Ovary (tissue), 9 donors: Measurements from ENCODE around the gene MXD4. TPM values are rescaled to one million over a fixed set of nuclear protein-coding genes. Genes with fewer than 3 reads are reported as not detected.

ENCODE experiments used
- DNase-seq, 5 donors: peaks; one replicate each; pipeline ENCODE4 v3.0.0-alpha.2; 2019 to 2020
- H3K27ac ChIP-seq, 2 donors: fragments of 200-600 bp; one replicate each; pipeline versions ENCODE4 v1.5.1 to v1.8.0; 2019 to 2022
- H3K27me3 ChIP-seq: fragments of 200-600 bp; one replicate; pipeline ENCODE4 v1.8.0; 2022
- H3K36me3 ChIP-seq: fragments of 200-600 bp; sonication (generic); one replicate; pipeline ENCODE4 v1.5.1; 2019
- H3K4me1 ChIP-seq: one replicate; pipeline ENCODE4 v1.8.1; 2013; ENCODE audit warnings: mild to moderate bottlenecking, moderate library complexity; ENCODE audit not compliant: insufficient read depth
- H3K4me3 ChIP-seq: fragments of 200-600 bp; sonication (generic); one replicate; pipeline ENCODE4 v1.5.1; 2017
- H3K9me3 ChIP-seq, 2 donors: fragments of 200-600 bp in 1 of 2; sonication (generic) in 1 of 2; one replicate each; pipeline versions ENCODE4 v1.5.1 to v1.8.1; 2013 to 2019; ENCODE audit warnings: mild to moderate bottlenecking in 1 of 2, moderate library complexity in 1 of 2
- EP300 ChIP-seq: sonication (generic); formaldehyde crosslinking; IDR thresholded peaks from one replicate; pipeline ENCODE4 v1.6.1; 2017; ENCODE audit warnings: antibody characterized with exemption
- POLR2A ChIP-seq: fragments of 450-650 bp; IDR thresholded peaks from one replicate; pipeline ENCODE4 v1.6.1; 2017; ENCODE audit warnings: antibody characterized with exemption, mild to moderate bottlenecking, moderate library complexity
- WGBS, 3 donors: extraction: QIAGEN DNeasy Blood & Tissue Kit in 1 of 3; methylation state at CpG; one replicate each; pipeline versions ENCODE4 v1.1.5 to v1.1.7; 2013 to 2017; 5-methylcytosine and 5-hydroxymethylcytosine counted together
- intact Hi-C, 4 donors: fragments of 100-400 bp; cut with DNase I; formaldehyde crosslinking; loops; one replicate each; pipeline versions ENCODE4 v1.11.0 to v1.15.1; 2022 to 2023
- polyA plus RNA-seq, 2 donors: library from polyadenylated mRNA; stranded (reverse); fragments of 200-250 nt in 1 of 2; fragments of 350-450 nt in 1 of 2; fragmentation: Illumina TruSeq in 1 of 2; extraction: RNeasy Lipid Tissue Mini Kit (QIAGEN cat#74804) in 1 of 2; gene quantifications; one replicate each; pipeline ENCODE4 v1.2.3, GENCODE V29; 2013 to 2014
- total RNA-seq, 7 donors: library from RNA; depleted of rRNA in 2 of 7; stranded (reverse); fragments of >200 nt in 2 of 7; fragmentation: NEBNext Ultra II Directional in 3 of 7; extraction: Animal tissue kit (Norgen Biotek cat#: 25700) in 3 of 7; gene quantifications; one replicate each; pipeline versions ENCODE4 v1.1.0 to v1.2.4, GENCODE V29; 2016 to 2023
- TF ChIP-seq, protein P1 (sequence below), 3 donors: fragments of 450-650 bp in 2 of 3; fragments of 200-600 bp in 1 of 3; IDR thresholded peaks; one replicate each; pipeline versions ENCODE4 v1.5.1 to v1.8.0; 2016 to 2022; ENCODE audit warnings: antibody characterized with exemption in 3 of 3, mild to moderate bottlenecking in 1 of 3
- donor health status: DM: no; HTN: no; CAD: no; lungs with moderate emphysema.
- donor health status: DM: no; HTN: no; CAD: no.
- donor health status: Bipolar disorder and iron deficiency.
- donor health status: DM: yes; HTN: yes; CAD: no.
- donor health status: DM: no; HTN: no; CAD: no.
- donor health status: DM: yes; HTN: yes; CAD: no.

MXD4 gene
- total and polyA plus RNA-seq, 9 donors = 10.3 to 51.4 (median 35.3) TPM

DNA sequence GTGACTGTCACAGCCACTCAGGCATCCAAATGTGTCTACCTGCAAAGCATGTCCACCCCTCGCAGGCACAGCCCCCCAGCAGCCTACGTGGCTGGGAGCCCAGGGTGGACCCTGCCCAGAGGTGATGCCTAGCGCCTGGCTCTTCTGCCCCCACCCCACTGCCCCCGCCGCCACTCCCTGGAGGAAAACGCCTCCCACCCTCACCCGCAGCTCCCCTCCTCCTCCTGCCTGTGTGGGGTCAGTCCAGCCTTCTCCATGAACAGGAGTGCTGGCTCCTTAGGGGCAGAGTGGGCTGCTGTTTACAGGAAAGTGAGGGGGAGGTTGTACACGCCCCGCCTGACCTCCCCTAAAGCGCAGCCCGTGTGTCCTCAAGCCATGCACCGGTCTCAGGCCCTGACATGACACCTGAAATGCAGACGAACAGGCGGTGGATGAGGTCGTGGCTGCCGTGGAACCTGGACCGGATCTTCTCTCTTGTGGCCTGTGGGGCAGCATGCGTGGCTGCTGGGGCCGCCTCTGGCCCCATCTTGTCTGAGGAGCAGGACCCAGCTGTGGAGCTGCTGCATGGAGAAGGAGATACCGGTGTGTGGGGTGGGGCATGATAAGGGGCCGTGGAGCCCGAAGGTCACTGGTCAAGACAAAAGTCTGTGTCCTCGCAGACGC is 11.9 kb upstream of the MXD4 start:
- Histone ChIP-seq H3K27me3 (no peaks in the 10 kb centered on the region), H3K27ac (no peak overlapping the region), H3K4me1 (no peaks in the 10 kb centered on the region), H3K36me3 (no peaks in the 10 kb centered on the region), H3K4me3 (no peak overlapping the region), H3K9me3 (no peaks in the 10 kb centered on the region)
- intact Hi-C loops = no loop called here
- peak in 1 of 5 donors; percentile 11 for DNase-seq
- WGBS, 3 donors = 66 to 75% (median 66%) methylated on average over 21 to 24 of the region's 24 CpGs
- TF ChIP-seq EP300 = no peak
- TF ChIP-seq, protein P1, sequence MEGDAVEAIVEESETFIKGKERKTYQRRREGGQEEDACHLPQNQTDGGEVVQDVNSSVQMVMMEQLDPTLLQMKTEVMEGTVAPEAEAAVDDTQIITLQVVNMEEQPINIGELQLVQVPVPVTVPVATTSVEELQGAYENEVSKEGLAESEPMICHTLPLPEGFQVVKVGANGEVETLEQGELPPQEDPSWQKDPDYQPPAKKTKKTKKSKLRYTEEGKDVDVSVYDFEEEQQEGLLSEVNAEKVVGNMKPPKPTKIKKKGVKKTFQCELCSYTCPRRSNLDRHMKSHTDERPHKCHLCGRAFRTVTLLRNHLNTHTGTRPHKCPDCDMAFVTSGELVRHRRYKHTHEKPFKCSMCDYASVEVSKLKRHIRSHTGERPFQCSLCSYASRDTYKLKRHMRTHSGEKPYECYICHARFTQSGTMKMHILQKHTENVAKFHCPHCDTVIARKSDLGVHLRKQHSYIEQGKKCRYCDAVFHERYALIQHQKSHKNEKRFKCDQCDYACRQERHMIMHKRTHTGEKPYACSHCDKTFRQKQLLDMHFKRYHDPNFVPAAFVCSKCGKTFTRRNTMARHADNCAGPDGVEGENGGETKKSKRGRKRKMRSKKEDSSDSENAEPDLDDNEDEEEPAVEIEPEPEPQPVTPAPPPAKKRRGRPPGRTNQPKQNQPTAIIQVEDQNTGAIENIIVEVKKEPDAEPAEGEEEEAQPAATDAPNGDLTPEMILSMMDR (IDR thresholded peaks at IDR 0.05) = no peak
- TF ChIP-seq POLR2A = no peak

DNA sequence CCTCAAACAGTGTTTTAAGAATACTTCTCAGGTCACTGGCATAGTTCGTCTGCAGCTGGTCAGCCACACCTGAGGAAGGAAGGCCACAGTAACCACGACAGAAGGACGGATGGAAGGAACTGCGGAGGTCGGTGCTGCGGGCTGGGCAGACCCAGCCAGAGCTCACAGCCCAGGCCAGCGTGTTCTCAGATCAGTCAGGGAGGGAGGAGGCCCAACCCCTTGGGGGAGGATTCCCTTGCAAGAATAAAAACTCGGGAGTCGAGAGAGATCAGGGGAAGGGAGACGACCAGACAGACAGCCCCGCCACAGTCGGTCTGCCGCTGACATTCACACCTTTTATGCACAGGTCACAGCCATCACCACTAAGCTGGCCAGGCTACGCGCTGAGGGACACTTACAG is 11.3 kb upstream of the MXD4 start:
- Histone ChIP-seq H3K9me3 (no peaks in the 10 kb centered on the region), H3K27ac (no peak overlapping the region), H3K4me3 (no peak overlapping the region), H3K27me3 (no peaks in the 10 kb centered on the region), H3K4me1 (no peaks in the 10 kb centered on the region), H3K36me3 (no peaks in the 10 kb centered on the region)
- DNase-seq = peak in 1 of 5 donors; percentile 10
- TF ChIP-seq EP300 (no peak), POLR2A (no peak)
- TF ChIP-seq, protein P1 (IDR thresholded peaks at IDR 0.05) = no peak
- intact Hi-C loops = no loop called here
- 63 to 70% (median 68%) methylated on average over 15 of the region's 15 CpGs for WGBS, 3 donors

DNA sequence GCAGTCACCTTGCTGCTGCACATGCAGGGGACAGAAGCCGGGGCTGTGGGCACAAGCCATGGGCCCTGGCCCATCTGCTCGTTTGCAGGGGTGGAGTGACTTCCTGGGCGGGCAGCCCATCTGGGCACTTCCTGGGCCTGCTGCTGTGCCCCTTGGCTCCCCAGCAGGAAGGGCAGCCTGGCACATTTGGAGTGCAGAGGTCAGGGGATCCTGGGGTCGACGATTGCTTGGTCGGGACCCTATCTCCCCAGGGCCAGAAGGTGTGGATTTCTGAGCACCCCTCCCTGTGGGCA is 10.9 kb upstream of the MXD4 start:
- no peak for TF ChIP-seq POLR2A
- TF ChIP-seq EP300 = no peak
- TF ChIP-seq, protein P1 (IDR thresholded peaks at IDR 0.05) = no peak

GRCh38 chr4:2272026-2272827 is 10.3 kb upstream of the MXD4 start:
- H3K27ac ChIP-seq = no peak overlapping the region
- DNase-seq = peak in 1 of 5 donors; percentile 10
- TF ChIP-seq, protein P1 (IDR thresholded peaks at IDR 0.05) = no peak
- no peaks in the 10 kb centered on the region for H3K4me1 ChIP-seq
- no peaks in the 10 kb centered on the region for H3K9me3 ChIP-seq
- H3K27me3 ChIP-seq = no peaks in the 10 kb centered on the region
- no peaks in the 10 kb centered on the region for H3K36me3 ChIP-seq
- 91 to 95% (median 91%) methylated on average over 20 to 25 of the region's 25 CpGs for WGBS, 3 donors
- intact Hi-C loops = no loop called here
- no peak overlapping the region for H3K4me3 ChIP-seq

More for the DNA sequence above, 10.9 kb upstream of the MXD4 start:
- no peaks in the 10 kb centered on the region for H3K4me1 ChIP-seq
- intact Hi-C loops = no loop called here
- 76 to 87% (median 86%) methylated on average over 3 to 6 of the region's 6 CpGs for WGBS, 3 donors
- H3K36me3 ChIP-seq = no peaks in the 10 kb centered on the region
- no peak overlapping the region for H3K27ac ChIP-seq
- no peak for DNase-seq
- H3K9me3 ChIP-seq = no peaks in the 10 kb centered on the region
- no peak overlapping the region for H3K4me3 ChIP-seq
- no peaks in the 10 kb centered on the region for H3K27me3 ChIP-seq
